K562 (cell line): Measurements from ENCODE around the gene SCN8A. TPM values are rescaled to one million over a fixed set of nuclear protein-coding genes. Genes with fewer than 3 reads are reported as not detected.

Experiments used
- ATAC-seq: fragments of 200-7000 bp; cut with Tn5 transposase; 3 replicates; pipeline ENCODE4 v1.9.1; 2020; ENCODE audit warnings: moderate library complexity
- BruUV-seq: library from RNA; stranded (reverse); fragments of 400-500 nt; replicated peaks from 2 replicates; lab custom pipeline; 2021; lab: Mats Ljungman, UMichigan
- CTCF ChIA-PET: fragments of 300-600 bp; formaldehyde crosslinking; extraction: SDS; loops from one replicate; lab custom pipeline; 2021; ENCODE audit warnings: low intra/inter-chr PET ratio; lab: Yijun Ruan, JAX
- POLR2A ChIA-PET: fragments of 300-600, 350-650 bp; sonication (Branson Sonifier 250); formaldehyde crosslinking; extraction: SDS; loops from one replicate; lab custom pipeline; 2021; ENCODE audit warnings: antibody characterized with exemption, inconsistent platforms; lab: Yijun Ruan, JAX
- DNase-seq, 4 experiments: peaks; one replicate each; pipeline versions ENCODE4 v3.0.0 to v3.0.0-alpha.2; 2011 to 2018; ENCODE audit warnings: low spot score in 3 of 4, mixed read lengths in 3 of 4; ENCODE audit errors: extremely low read depth in 1 of 4
- FAIRE-seq: peaks from 2 replicates; lab custom pipeline; 2011; peaks lifted over from hg19 to GRCh38; lab: Jason Lieb, UNC
- H2AFZ ChIP-seq: 2 replicates; pipeline ENCODE4 v1.6.0; 2011; ENCODE audit warnings: low read depth, low read length, control low read depth, inconsistent platforms
- H3K27ac ChIP-seq: fragments of 200-600 bp; 3 replicates; pipeline ENCODE4 v1.8.0; 2011; ENCODE audit warnings: low read depth, mild to moderate bottlenecking, control low read depth, inconsistent platforms, low read length, moderate library complexity, mixed read lengths; ENCODE audit errors: extremely low read depth
- H3K27me3 ChIP-seq, 2 experiments: fragments of 300-600 bp in 1 of 2; 2 replicates in 1 of 2; 3 replicates in 1 of 2; pipeline versions ENCODE4 v1.6.0 to v1.8.0; 2011; ENCODE audit warnings: inconsistent platforms in 2 of 2, low read length in 2 of 2, mild to moderate bottlenecking in 1 of 2, mixed read lengths in 1 of 2, moderate library complexity in 1 of 2; ENCODE audit not compliant: control insufficient read depth in 2 of 2, insufficient read depth in 2 of 2
- H3K36me3 ChIP-seq: fragments of 300-600 bp; 3 replicates; pipeline ENCODE4 v1.8.0; 2011; ENCODE audit warnings: mild to moderate bottlenecking, low read length, inconsistent platforms; ENCODE audit not compliant: control insufficient read depth, insufficient read depth
- H3K4me1 ChIP-seq, 2 experiments: fragments of 200-600 bp in 1 of 2; replicated peaks in 1 of 2; 2 replicates in 1 of 2; 3 replicates in 1 of 2; pipeline versions ENCODE4 v1.5.1 to v1.8.0; 2011; ENCODE audit warnings: inconsistent platforms in 2 of 2, low read length in 2 of 2, mild to moderate bottlenecking in 1 of 2, mixed read lengths in 1 of 2, moderate library complexity in 1 of 2; ENCODE audit not compliant: control insufficient read depth in 2 of 2, insufficient read depth in 2 of 2
- H3K4me2 ChIP-seq: 2 replicates; pipeline ENCODE4 v1.6.1; 2011; ENCODE audit warnings: low read length, control low read depth, inconsistent platforms, mixed read lengths; ENCODE audit not compliant: insufficient read depth
- H3K4me3 ChIP-seq: fragments of 200-600 bp; sonication (generic), shearing (Covaris generic); 2 replicates; pipeline ENCODE4 v1.5.1; 2016; ENCODE audit warnings: control low read depth, inconsistent platforms
- H3K79me2 ChIP-seq: fragments of 200-600 bp; 3 replicates; pipeline ENCODE4 v1.8.0; 2011; ENCODE audit warnings: low read length, inconsistent platforms; ENCODE audit not compliant: control insufficient read depth, insufficient read depth
- H3K9ac ChIP-seq, 2 experiments: 2 replicates each; pipeline versions ENCODE4 v1.6.0 to v1.6.1; 2011; ENCODE audit warnings: low read depth in 2 of 2, low read length in 2 of 2, control low read depth in 1 of 2, inconsistent platforms in 1 of 2, mild to moderate bottlenecking in 1 of 2, mixed read lengths in 1 of 2; ENCODE audit not compliant: insufficient read depth in 1 of 2
- H3K9me1 ChIP-seq: one replicate; pipeline ENCODE4 v1.6.0; 2011; ENCODE audit warnings: inconsistent platforms, mild to moderate bottlenecking, low read length, moderate library complexity; ENCODE audit not compliant: control insufficient read depth, insufficient read depth
- H3K9me3 ChIP-seq: replicated peaks from 2 replicates; pipeline ENCODE4 v1.5.1; 2011; ENCODE audit warnings: low read depth, low read length, inconsistent platforms; ENCODE audit not compliant: control insufficient read depth, insufficient read depth
- H4K20me1 ChIP-seq: replicated peaks from 2 replicates; pipeline ENCODE4 v1.6.1; 2011; ENCODE audit warnings: low read length, inconsistent platforms, mixed read lengths; ENCODE audit not compliant: control insufficient read depth, insufficient read depth
- ARID3A ChIP-seq: IDR thresholded peaks from 2 replicates; pipeline ENCODE4 v1.6.1; 2012; ENCODE audit warnings: low read depth, low read length, improper control_type of control experiment, borderline replicate concordance
- FOXK2 ChIP-seq, 2 experiments: fragments of 450-650 bp; IDR thresholded peaks in 1 of 2; conservative IDR thresholded peaks in 1 of 2; 2 replicates each; pipeline ENCODE4 v1.6.1; 2016; ENCODE audit warnings: low read depth in 2 of 2, mild to moderate bottlenecking in 1 of 2
- HMBOX1 ChIP-seq: sonication (generic); IDR thresholded peaks from 2 replicates; pipeline ENCODE4 v1.6.1; 2016
- JUND ChIP-seq, 2 experiments: IDR thresholded peaks; 2 replicates in 1 of 2; 3 replicates in 1 of 2; pipeline ENCODE4 v1.6.1; 2011; ENCODE audit warnings: borderline replicate concordance in 2 of 2, low read depth in 2 of 2, low read length in 2 of 2, improper control_type of control experiment in 1 of 2, missing biosample characterization in 1 of 2, missing genetic modification characterization in 1 of 2, missing genetic modification reagents in 1 of 2
- RERE ChIP-seq: sonication (generic); formaldehyde crosslinking; IDR thresholded peaks from 2 replicates; pipeline ENCODE4 v1.8.0; 2023; ENCODE audit warnings: missing genetic modification reagents, mild to moderate bottlenecking, borderline replicate concordance
- RFX1 ChIP-seq: fragments of 450-650 bp; IDR thresholded peaks from 2 replicates; pipeline ENCODE4 v1.6.1; 2016; ENCODE audit warnings: mild to moderate bottlenecking, moderate library complexity
- TAF15 ChIP-seq: fragments of 200-400 bp; formaldehyde crosslinking; IDR thresholded peaks from 2 replicates; pipeline ENCODE4 v1.6.1; 2017; ENCODE audit warnings: mild to moderate bottlenecking, low read depth, low read length, moderate library complexity
- ZNF133 ChIP-seq: fragments of 250-450 bp; sonication (Bioruptor Pico); IDR thresholded peaks from 2 replicates; pipeline ENCODE4 v1.4.0; 2020; ENCODE audit warnings: mild to moderate bottlenecking
- WGBS: fragments of 100-300 bp; shearing (Covaris generic); methylation state at CpG from one replicate; pipeline ENCODE4 v1.1.6; 2016; ENCODE audit warnings: low coverage, mixed read lengths; ENCODE audit not compliant: insufficient coverage; ENCODE audit errors: missing lambda C conversion rate; 5-methylcytosine and 5-hydroxymethylcytosine counted together
- in situ Hi-C: fragments of 300-500 bp; cut with MboI; formaldehyde crosslinking; loops from 4 replicates; pipeline ENCODE4 v1.15.0; 2018; ENCODE audit warnings: inconsistent platforms, mixed read lengths
- intact Hi-C: fragments of 100-400 bp; cut with micrococcal nuclease; formaldehyde crosslinking; loops from 2 replicates; pipeline ENCODE4 v1.14.2; 2022
- polyA plus RNA-seq, 8 experiments: library from polyadenylated mRNA; depleted of rRNA in 4 of 8; stranded (reverse) in 5 of 8; unstranded in 3 of 8; fragments of >200 nt; fragmentation: Nextera tagmentation in 2 of 8; fragmentation: Illumina TruSeq in 1 of 8; extraction: Ambion mirVana in 2 of 8; extraction: Trizol in 1 of 8; gene quantifications; 2 replicates each; pipeline versions ENCODE4 v1.2.1 to v1.2.3, GENCODE V29; 2011 to 2014; ENCODE audit warnings: inconsistent platforms in 1 of 8, missing spikeins in 1 of 8
- total RNA-seq, 7 experiments: library from RNA; depleted of rRNA in 6 of 7; stranded (reverse); fragments of >200 nt in 6 of 7; fragmentation: Illumina TruSeq in 2 of 7; extraction: Trizol in 2 of 7; gene quantifications; 2 replicates each; pipeline versions ENCODE4 v1.2.1 to v1.2.3, GENCODE V29; 2011 to 2021; ENCODE audit warnings: low replicate concordance in 1 of 7
- TF ChIP-seq, protein P1 (sequence below), 2 experiments: fragments of 250-450 bp in 1 of 2; fragments of 450-650 bp in 1 of 2; sonication (Bioruptor Pico) in 1 of 2; IDR thresholded peaks; 2 replicates each; pipeline versions ENCODE4 v1.6.1 to v1.8.0; 2016 to 2021; ENCODE audit warnings: mild to moderate bottlenecking in 2 of 2, moderate library complexity in 2 of 2, missing compliant biosample characterization in 1 of 2, missing genetic modification characterization in 1 of 2

Gene SCN8A
- total and polyA plus RNA-seq, 9 of the 15 experiments (the other 6 are each of a cell fraction or from before 2014, with no cell fraction given): 0.03 to 0.29 (median 0.15) TPM; not detected in 1

DNA sequence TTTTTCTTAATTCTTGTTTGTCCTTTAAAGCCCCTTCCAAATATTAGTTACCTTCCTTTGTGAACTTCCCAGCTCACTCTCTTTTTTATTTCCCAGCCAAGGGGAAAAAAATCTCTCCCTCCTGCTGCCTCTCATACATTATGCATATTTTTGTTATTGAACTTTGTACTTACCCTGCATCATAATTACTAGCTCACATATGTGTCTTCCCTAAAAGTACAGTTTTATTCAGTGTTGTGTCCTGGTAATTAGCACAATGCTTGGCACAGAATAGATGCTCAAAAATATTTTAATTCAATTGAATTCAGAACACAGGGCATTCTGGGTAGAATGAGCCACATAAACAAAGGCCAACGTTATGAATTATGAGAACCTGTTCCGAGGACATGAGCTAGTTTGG lies 91.9 kb downstream of the SCN8A start:
- intact Hi-C loops: no loop called here
- WGBS: 0% methylated on average over 2 of the region's 2 CpGs

More for the DNA sequence above, 91.9 kb downstream of the SCN8A start:
- CTCF ChIA-PET: no interaction called here
- DNase-seq: no peak
- Histone ChIP-seq H3K79me2 (no peaks in the 10 kb centered on the region), H3K9ac (no peak overlapping the region), H4K20me1 (peaks cover 4% of the 10 kb centered on the region; the same call in 1 of the 2 replicates), H3K4me1 (no peaks in the 10 kb centered on the region), H3K27me3 (peaks cover 0 to 5% of the 10 kb centered on the region in 2 experiments; a peak in 3 of 5 replicates), H3K36me3 (no peaks in the 10 kb centered on the region), H3K27ac (no peak overlapping the region), H2AFZ (no peak overlapping the region), H3K9me3 (no peaks in the 10 kb centered on the region), H3K4me2 (no peak overlapping the region), H3K4me3 (no peak overlapping the region), H3K9me1 (no peaks in the 10 kb centered on the region)
- TF ChIP-seq TAF15 (no peak), HMBOX1 (no peak), ZNF133 (CRISPR knock-in tag) (no peak), FOXK2 (conservative IDR thresholded peaks at IDR 0.05 in 1 of 2, IDR thresholded peaks at IDR 0.05 in 1 of 2; ENCODE audit: low read depth in 2 of 2) (no peak), JUND (IDR thresholded peaks at IDR 0.05; ENCODE audit: borderline replicate concordance, low read depth, low read length) (no peak), JUND (tag; IDR thresholded peaks at IDR 0.05; ENCODE audit: borderline replicate concordance, low read depth, low read length) (no peak), RERE (no peak), RFX1 (no peak), ARID3A (no peak)
- TF ChIP-seq, protein P1, sequence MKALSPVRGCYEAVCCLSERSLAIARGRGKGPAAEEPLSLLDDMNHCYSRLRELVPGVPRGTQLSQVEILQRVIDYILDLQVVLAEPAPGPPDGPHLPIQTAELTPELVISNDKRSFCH (CRISPR knock-in tag; IDR thresholded peaks at IDR 0.05): no peak
- TF ChIP-seq, protein P1 (tag; IDR thresholded peaks at IDR 0.05): no peak
- BruUV-seq: no TSS peak
- POLR2A ChIA-PET: interaction anchor here (1.4 kb wide), 1 partner anchor 11 kb away, joined by 6 read pairs; no protein-coding TSS in a partner anchor
- in situ Hi-C loops: no loop called here
- ATAC-seq: no peak
- FAIRE-seq: no peak
